GM23338 (cell line): ENCODE results near the gene SULT2B1.

Experiments
- CTCF ChIP-seq, 2 experiments: fragments of 200-600 bp in 1 of 2; sonication (generic) in 1 of 2; conservative IDR thresholded peaks; 2 replicates each; pipeline versions ENCODE4 v1.5.1 to v1.6.1; 2016 to 2017; ENCODE audit warnings: antibody characterized with exemption in 2 of 2, low read depth in 2 of 2, mild to moderate bottlenecking in 2 of 2, moderate library complexity in 1 of 2
- POLR2AphosphoS5 ChIP-seq: IDR thresholded peaks from 2 replicates; pipeline ENCODE4 v1.6.1; 2016; ENCODE audit warnings: antibody characterized with exemption, low read depth

DNA sequence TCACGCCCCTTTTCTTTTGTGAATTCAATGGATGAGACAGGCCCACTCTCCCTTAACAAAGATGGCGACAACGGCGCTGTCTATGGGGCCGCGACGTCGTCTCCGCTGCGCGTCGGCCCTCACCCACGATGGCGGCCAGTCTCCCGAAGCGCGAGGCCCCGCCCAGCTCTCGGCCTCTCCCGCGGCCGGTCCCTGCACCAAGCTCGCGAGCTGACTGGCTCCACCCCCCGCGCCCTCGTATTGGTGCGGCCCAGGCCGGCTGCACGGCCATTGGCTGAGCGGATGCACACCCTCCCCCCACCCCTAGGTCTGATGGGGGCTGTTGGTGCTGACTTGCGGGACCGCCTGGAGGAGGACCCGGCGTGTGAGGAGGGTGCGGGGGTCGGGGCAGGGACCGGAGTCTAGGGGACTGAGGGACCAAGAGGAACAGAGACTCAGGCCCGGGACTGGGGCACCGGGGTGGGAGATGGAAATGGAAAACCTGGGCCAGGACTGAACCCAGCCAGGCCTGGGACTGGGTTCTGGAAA is 72.2 kb downstream of the SULT2B1 start:
- TF ChIP-seq POLR2AphosphoS5 (peak; percentile 91), CTCF (conservative IDR thresholded peaks at IDR 0.05; ENCODE audit: low read depth in 2 of 2) (no peak)
